HUDEP-2 (cell line): ENCODE measurements around the gene TBC1D3L.
"Not testable (repeated sequence)": the region's sequence is repeated elsewhere in the genome, so short reads cannot be mapped to it uniquely, and the experiment has no call there.

Experiments used
- DNase-seq, 76 experiments: peaks; one replicate each; lab custom pipeline; 2025; ENCODE audit not compliant: unreplicated experiment in 76 of 76; lab: John Stamatoyannopoulos, UW

The TBC1D3L gene

DNA sequence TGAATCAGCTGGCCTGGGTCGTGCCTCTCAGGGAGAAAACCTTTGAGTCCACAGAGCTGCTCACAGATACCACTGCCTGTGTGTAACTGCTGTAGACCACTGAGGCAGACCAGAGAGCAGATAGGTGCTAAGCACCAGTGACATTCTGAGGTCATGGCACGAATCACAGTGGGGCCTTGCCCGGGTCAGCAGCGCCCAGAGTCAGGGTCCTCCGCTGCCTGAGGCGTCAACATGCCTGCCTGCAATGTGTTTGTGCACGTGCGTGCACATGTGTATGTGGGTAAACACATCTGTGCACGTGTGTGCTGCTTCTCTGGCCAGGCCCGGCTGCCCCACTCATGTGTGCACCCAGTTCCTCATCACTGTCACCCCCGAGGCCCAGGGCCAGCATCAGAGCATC, at the start of gene TBC1D3L:
TSS of gene TBC1D3L (minus strand) at position 101 of the 400 bp plus-strand sequence. CDS start 1,540 bp downstream, outside the sequence.
- not testable (repeated sequence) for DNase-seq

GRCh38 chr17:38003676-38004075, 14.8 kb upstream of the TBC1D3L start, which contains the start of gene TBC1D3D:
Gene TBC1D3D, plus strand, starts transcription at chr17:38003976. Its CDS starts 1,585 bp downstream, at chr17:38005561.
- not testable (repeated sequence) for DNase-seq
